ENCODE results near the gene SYT9. TPM values are rescaled to one million over a fixed set of nuclear protein-coding genes. Genes with fewer than 3 reads are reported as not detected.

Gene SYT9
- total and polyA plus RNA-seq, 10 of the 15 experiments (the other 5 are each of a cell fraction or from before 2014, with no cell fraction given), result 0.03 TPM; not detected in 9

DNA sequence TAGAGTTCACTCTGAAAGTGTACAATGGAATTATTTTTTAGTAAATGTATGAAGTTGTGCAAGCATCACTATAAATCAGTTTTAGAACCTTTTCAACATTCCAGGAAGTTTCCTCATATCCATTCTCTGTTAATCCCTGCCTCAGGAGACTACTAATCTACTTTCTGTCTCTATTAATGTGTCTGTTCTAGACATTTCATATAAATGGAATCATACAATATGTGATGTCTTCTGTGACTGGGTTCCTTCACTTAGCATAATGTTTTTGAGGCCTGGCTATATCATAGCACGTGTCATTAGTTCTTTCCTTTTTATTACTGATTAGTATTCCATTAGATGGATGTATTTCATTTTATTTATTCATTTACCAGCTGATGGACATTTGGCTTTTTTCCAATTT lies 17.1 kb downstream of the SYT9 start (continued):
- TF ChIP-seq MLLT1 (IDR thresholded peaks at IDR 0.05), result no peak
- TF ChIP-seq POLR2AphosphoS5 (IDR thresholded peaks at IDR 0.05; ENCODE audit: low read length), result no peak
- TF ChIP-seq NFYA (IDR thresholded peaks at IDR 0.05; ENCODE audit: borderline replicate concordance, low read depth, low read length), result no peak

- H3K9ac ChIP-seq (ENCODE audit: control insufficient read depth, insufficient read depth, low read length), result no peak overlapping the region
- no peaks in the 10 kb centered on the region for H3K36me3 ChIP-seq (ENCODE audit: control insufficient read depth in 2 of 2, insufficient read depth in 2 of 2, low read length in 1 of 2)
- DNase-seq (ENCODE audit: low read depth, low spot score) (no peak), ATAC-seq (no peak), FAIRE-seq (no peak)
- no peaks in the 10 kb centered on the region for H3K9me3 ChIP-seq (replicated peaks; ENCODE audit: control insufficient read depth, insufficient read depth, low read length)
- H3K27ac ChIP-seq (ENCODE audit: control insufficient read depth, insufficient read depth), result no peak overlapping the region
- RAD21 ChIA-PET (ENCODE audit: unreplicated experiment), result no interaction called here
- no peak overlapping the region for H3K4me2 ChIP-seq (ENCODE audit: control insufficient read depth, insufficient read depth)
- no TSS peak for BruUV-seq (replicated peaks)
- no peaks in the 10 kb centered on the region for H3K4me1 ChIP-seq (ENCODE audit: control insufficient read depth, insufficient read depth, low read length)
- intact Hi-C loops (cut with micrococcal nuclease; ENCODE audit: unreplicated experiment), result no loop called here
- no peaks in the 10 kb centered on the region for H4K20me1 ChIP-seq (ENCODE audit: control insufficient read depth, insufficient read depth)
- no peak overlapping the region for H2AFZ ChIP-seq (ENCODE audit: control insufficient read depth, low read depth, low read length)
- CTCF ChIA-PET, result interaction anchor here (1.7 kb wide), 1 partner anchor 8 kb away, joined by 4 read pairs; no protein-coding TSS in a partner anchor
- SMC1A ChIA-PET (ENCODE audit: uncharacterized antibody, unreplicated experiment), result no interaction called here
- TF ChIP-seq ATF2 (IDR thresholded peaks at IDR 0.05; ENCODE audit: low read length), result no peak
- TF ChIP-seq, protein P1, sequence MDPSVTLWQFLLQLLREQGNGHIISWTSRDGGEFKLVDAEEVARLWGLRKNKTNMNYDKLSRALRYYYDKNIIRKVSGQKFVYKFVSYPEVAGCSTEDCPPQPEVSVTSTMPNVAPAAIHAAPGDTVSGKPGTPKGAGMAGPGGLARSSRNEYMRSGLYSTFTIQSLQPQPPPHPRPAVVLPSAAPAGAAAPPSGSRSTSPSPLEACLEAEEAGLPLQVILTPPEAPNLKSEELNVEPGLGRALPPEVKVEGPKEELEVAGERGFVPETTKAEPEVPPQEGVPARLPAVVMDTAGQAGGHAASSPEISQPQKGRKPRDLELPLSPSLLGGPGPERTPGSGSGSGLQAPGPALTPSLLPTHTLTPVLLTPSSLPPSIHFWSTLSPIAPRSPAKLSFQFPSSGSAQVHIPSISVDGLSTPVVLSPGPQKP (IDR thresholded peaks at IDR 0.05; ENCODE audit: low read depth, low read length), result no peak
- no peak for TF ChIP-seq WRNIP1 (IDR thresholded peaks at IDR 0.05; ENCODE audit: borderline replicate concordance, low read depth, low read length)
- no peak for TF ChIP-seq TARDBP (IDR thresholded peaks at IDR 0.05; ENCODE audit: borderline replicate concordance)
- no peak for TF ChIP-seq RFX5 (IDR thresholded peaks at IDR 0.05; ENCODE audit: low read depth, low read length)
- TF ChIP-seq, protein P2, sequence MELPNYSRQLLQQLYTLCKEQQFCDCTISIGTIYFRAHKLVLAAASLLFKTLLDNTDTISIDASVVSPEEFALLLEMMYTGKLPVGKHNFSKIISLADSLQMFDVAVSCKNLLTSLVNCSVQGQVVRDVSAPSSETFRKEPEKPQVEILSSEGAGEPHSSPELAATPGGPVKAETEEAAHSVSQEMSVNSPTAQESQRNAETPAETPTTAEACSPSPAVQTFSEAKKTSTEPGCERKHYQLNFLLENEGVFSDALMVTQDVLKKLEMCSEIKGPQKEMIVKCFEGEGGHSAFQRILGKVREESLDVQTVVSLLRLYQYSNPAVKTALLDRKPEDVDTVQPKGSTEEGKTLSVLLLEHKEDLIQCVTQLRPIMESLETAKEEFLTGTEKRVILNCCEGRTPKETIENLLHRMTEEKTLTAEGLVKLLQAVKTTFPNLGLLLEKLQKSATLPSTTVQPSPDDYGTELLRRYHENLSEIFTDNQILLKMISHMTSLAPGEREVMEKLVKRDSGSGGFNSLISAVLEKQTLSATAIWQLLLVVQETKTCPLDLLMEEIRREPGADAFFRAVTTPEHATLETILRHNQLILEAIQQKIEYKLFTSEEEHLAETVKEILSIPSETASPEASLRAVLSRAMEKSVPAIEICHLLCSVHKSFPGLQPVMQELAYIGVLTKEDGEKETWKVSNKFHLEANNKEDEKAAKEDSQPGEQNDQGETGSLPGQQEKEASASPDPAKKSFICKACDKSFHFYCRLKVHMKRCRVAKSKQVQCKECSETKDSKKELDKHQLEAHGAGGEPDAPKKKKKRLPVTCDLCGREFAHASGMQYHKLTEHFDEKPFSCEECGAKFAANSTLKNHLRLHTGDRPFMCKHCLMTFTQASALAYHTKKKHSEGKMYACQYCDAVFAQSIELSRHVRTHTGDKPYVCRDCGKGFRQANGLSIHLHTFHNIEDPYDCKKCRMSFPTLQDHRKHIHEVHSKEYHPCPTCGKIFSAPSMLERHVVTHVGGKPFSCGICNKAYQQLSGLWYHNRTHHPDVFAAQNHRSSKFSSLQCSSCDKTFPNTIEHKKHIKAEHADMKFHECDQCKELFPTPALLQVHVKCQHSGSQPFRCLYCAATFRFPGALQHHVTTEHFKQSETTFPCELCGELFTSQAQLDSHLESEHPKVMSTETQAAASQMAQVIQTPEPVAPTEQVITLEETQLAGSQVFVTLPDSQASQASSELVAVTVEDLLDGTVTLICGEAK (IDR thresholded peaks at IDR 0.05; ENCODE audit: borderline replicate concordance), result no peak
- TF ChIP-seq, protein P3, sequence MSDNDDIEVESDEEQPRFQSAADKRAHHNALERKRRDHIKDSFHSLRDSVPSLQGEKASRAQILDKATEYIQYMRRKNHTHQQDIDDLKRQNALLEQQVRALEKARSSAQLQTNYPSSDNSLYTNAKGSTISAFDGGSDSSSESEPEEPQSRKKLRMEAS (IDR thresholded peaks at IDR 0.05; ENCODE audit: low read depth, low read length), result no peak
- TF ChIP-seq HDAC2 (IDR thresholded peaks at IDR 0.05), result no peak
- no peak for TF ChIP-seq DPF2 (IDR thresholded peaks at IDR 0.05)
- TF ChIP-seq ASH2L (IDR thresholded peaks at IDR 0.05; ENCODE audit: borderline replicate concordance, low read depth), result no peak
- no peak for TF ChIP-seq TCF7 (IDR thresholded peaks at IDR 0.05; ENCODE audit: borderline replicate concordance)
- POLR2A ChIA-PET, result no interaction called here
- 33% methylated on average over 3 of the region's 3 CpGs for WGBS (ENCODE audit: insufficient coverage, insufficient replicate concordance, low lambda C conversion rate, missing lambda C conversion rate)
- H3K4me3 ChIP-seq, result no peak overlapping the region
- in situ Hi-C loops (cut with MboI), result no loop called here
- no peaks in the 10 kb centered on the region for H3K79me2 ChIP-seq (ENCODE audit: control insufficient read depth, insufficient read depth, low read length)
- no peaks in the 10 kb centered on the region for H3K27me3 ChIP-seq (replicated peaks in 1 of 2; ENCODE audit: control insufficient read depth in 2 of 2, insufficient read depth in 2 of 2, low read length in 1 of 2)
These were observed 18.6 kb downstream of the SYT9 start for GRCh38 chr11:7270233-7270865.

Measured in GM12878 (cell line).